Stimulated activated CD4-positive, alpha-beta T cell treated with anti-CD3 and anti-CD28 coated beads, Interleukin-4, amount 100 ng/mL, for 4 hours (primary cell): ENCODE measurements around the gene PPIP5K1.
"Not testable (repeated sequence)": the region's sequence is repeated elsewhere in the genome, so short reads cannot be mapped to it uniquely, and the experiment has no call there.

Experiments
- DNase-seq, 2 experiments: peaks; one replicate each; pipeline ENCODE4 v3.0.0-alpha.2; 2020

Gene PPIP5K1

GRCh38 chr15:43589778-43590466 is at the start of gene PPIP5K1:
Gene PPIP5K1, minus strand, starts transcription at chr15:43590208. Its CDS starts 5,704 bp downstream, at chr15:43584504.
- DNase-seq: not testable (repeated sequence)

- DNase-seq: not testable (repeated sequence)
Measured at GRCh38 chr15:43638464-43639204, 48.6 kb upstream of the PPIP5K1 start.

- not testable (repeated sequence) for DNase-seq
Measured at GRCh38 chr15:43626937-43627336, 36.9 kb upstream of the PPIP5K1 start.

GRCh38 chr15:43625106-43625505 is 35.1 kb upstream of the PPIP5K1 start:
- DNase-seq: no peak

- DNase-seq: not testable (repeated sequence)
Measured at GRCh38 chr15:43622068-43622799, 32.2 kb upstream of the PPIP5K1 start.

GRCh38 chr15:43618700-43619099 is 28.7 kb upstream of the PPIP5K1 start, which contains the start of gene STRC:
Gene STRC, minus strand, starts transcription at chr15:43618800. Its CDS starts 78 bp downstream, at chr15:43618722.
- not testable (repeated sequence) for DNase-seq

GRCh38 chr15:43617750-43618149 is 27.7 kb upstream of the PPIP5K1 start:
- DNase-seq: not testable (repeated sequence)

- DNase-seq: not testable (repeated sequence)
Measured at GRCh38 chr15:43602233-43602632, 12.2 kb upstream of the PPIP5K1 start.

- DNase-seq: not testable (repeated sequence)
Measured at GRCh38 chr15:43600200-43600599, 10.2 kb upstream of the PPIP5K1 start.

GRCh38 chr15:43599131-43599530 is 9.1 kb upstream of the PPIP5K1 start:
- DNase-seq: not testable (repeated sequence)

GRCh38 chr15:43593328-43594190 is 3.6 kb upstream of the PPIP5K1 start, which contains the start of gene CKMT1B:
Gene CKMT1B, plus strand, starts transcription at chr15:43594027. Its CDS starts 192 bp downstream, at chr15:43594219.
- not testable (repeated sequence) for DNase-seq

- DNase-seq: not testable (repeated sequence)
Measured at GRCh38 chr15:43592841-43593240, 2.8 kb upstream of the PPIP5K1 start.

- DNase-seq: not testable (repeated sequence)
Measured at GRCh38 chr15:43574607-43575006, 15.4 kb downstream of the PPIP5K1 start.

- DNase-seq: not testable (repeated sequence)
Measured at GRCh38 chr15:43566615-43567014, 23.4 kb downstream of the PPIP5K1 start.

GRCh38 chr15:43563793-43564192 is 26.2 kb downstream of the PPIP5K1 start:
- not testable (repeated sequence) for DNase-seq

- DNase-seq: not testable (repeated sequence)
Measured at GRCh38 chr15:43562753-43563152, 27.3 kb downstream of the PPIP5K1 start.

- DNase-seq: no peak
Measured at GRCh38 chr15:43552986-43553385, 37.0 kb downstream of the PPIP5K1 start.

GRCh38 chr15:43552256-43552655 is 37.8 kb downstream of the PPIP5K1 start:
- DNase-seq: no peak

GRCh38 chr15:43550527-43551363 is 39.3 kb downstream of the PPIP5K1 start:
- DNase-seq: no peak

- no peak for DNase-seq
Measured at GRCh38 chr15:43547539-43547938, 42.5 kb downstream of the PPIP5K1 start.

- no peak for DNase-seq
Measured at GRCh38 chr15:43545426-43545825, 44.6 kb downstream of the PPIP5K1 start.
